ENCODE results near the gene TMEM87B.
"Not testable (repeated sequence)": the region's sequence is repeated elsewhere in the genome, so short reads cannot be mapped to it uniquely, and the experiment has no call there.

Gene TMEM87B

DNA sequence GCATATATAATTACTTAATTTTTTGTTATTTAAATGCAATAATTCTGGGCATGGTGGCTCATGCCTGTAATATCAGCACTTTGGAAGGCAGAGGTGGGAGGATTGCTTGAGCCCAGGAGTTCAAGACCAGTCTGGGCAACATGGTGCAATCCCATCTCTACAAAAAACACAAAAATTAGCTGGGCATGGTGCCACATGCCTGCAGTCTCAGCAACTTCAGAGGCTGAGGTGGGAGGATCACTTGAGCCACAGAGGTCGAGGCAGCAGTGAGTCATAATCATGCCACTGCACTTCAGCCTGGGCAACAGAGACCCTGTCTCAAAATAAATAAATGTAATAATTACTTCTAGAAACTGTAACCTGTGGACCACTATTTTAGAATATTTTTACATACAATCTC lies 21.5 kb upstream of the TMEM87B start:
- DNase-seq (ENCODE audit: low read depth), result no peak

- no peak for DNase-seq (ENCODE audit: low read depth)
These were observed 20.1 kb upstream of the TMEM87B start for GRCh38 chr2:112034924-112035323.

GRCh38 chr2:112035786-112036185 lies 19.3 kb upstream of the TMEM87B start:
- no peak for DNase-seq (ENCODE audit: low read depth)

DNA sequence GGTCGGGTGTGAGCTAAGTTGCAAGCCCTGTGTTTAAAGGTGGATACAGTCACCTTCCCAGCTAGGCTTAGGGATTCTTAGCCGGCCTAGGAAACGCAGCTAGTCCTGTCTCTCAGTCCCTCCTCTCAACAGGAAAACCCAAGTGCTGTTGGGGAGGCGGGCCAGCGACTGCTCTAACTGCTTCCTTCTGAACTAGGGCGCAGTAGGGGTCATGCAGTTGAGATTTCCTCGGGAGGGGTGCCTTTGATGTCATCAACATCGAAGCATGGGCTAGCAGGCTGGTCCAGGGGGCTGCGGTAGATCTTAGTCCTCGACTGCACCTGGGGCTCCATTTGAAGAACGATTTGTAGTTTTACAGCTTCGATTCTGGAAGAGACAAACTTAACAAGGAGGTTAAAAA lies 15.5 kb upstream of the TMEM87B start:
- not testable (repeated sequence) for DNase-seq (ENCODE audit: low read depth)

DNA sequence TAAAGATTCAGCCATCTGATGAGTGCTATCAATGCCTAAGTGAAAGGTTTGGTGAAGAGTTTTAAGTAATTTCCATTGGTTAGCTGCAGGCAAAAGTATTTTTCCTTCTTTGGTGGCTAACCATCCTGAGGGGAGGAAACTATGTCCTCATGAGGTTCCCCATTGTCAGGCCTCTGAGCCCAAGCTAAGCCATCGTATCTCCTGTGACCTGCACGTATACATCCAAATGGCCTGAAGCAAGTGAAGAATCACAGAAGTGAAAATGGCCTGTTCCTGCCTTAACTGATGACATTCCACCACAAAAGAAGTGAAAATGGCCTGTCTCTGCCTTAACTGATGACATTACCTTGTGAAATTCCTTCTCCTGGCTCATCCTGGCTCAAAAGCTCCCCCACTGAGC lies 15.0 kb upstream of the TMEM87B start:
- not testable (repeated sequence) for DNase-seq (ENCODE audit: low read depth)

GRCh38 chr2:112041460-112041859 lies 13.6 kb upstream of the TMEM87B start:
- DNase-seq (ENCODE audit: low read depth), result not testable (repeated sequence)

DNA sequence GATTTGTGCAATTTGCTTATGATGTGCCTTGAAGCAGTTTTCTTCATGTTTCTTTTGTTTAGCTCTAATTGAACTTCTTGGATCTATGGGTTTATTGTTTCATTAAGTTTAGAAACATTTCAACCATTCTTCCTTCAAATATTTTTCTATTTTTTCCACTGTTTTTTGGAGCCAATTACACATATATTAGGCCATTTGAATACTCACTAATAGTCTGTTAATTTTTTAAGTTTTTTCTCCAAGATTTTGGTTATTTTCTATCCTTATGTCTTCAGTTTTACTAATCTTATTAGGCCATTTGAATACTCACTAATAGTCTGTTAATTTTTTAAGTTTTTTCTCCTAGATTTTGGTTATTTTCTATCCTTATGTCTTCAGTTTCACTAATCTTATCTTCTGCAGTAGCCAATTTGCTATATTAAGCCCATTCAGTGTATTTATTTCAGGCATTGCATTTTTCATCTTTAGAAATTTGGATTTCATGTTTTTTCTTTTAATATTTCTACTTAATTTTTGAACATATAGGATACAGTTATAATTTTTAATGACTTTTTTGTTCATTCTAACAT lies 9.5 kb upstream of the TMEM87B start:
- no peak for DNase-seq (ENCODE audit: low read depth)

- DNase-seq (ENCODE audit: low read depth), result no peak
These were observed 8.8 kb upstream of the TMEM87B start for GRCh38 chr2:112046231-112046630.

GRCh38 chr2:112047537-112048235 lies 7.4 kb upstream of the TMEM87B start:
- no peak for DNase-seq (ENCODE audit: low read depth)

DNA sequence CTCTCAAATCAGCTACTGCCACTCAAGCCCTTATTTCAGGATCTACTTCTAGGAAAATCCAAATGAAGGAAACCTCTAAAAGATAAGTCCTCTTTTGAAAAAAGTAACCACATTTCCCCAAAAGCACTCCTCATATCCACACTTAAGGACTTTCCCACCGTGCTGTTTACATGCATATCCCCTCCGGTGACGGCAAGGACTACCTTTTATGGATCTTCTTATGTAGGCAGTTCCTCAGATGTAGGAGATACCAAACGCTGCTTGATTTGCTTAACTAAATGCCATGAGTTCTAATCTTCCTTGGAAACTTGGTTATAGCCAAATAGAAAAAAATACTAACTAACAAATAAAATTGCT lies 6.9 kb upstream of the TMEM87B start:
- DNase-seq (ENCODE audit: low read depth), result no peak

DNA sequence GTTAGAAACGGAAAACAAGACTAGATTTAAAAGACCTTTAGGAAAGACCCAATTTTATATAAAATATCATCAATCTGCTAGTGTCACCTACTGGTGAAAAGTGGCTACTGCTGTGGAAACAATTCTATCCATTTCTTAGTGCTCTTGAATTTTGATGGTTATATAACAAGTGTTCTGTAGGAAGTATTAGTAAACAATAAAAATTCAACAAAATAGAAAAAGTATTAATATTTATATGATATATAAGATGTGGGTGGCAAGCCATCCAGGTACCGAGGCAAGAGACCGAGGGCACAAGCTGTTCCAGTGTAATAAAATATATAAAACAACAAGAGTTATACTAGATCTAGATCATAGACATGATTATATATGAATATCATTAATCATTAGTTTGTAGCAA lies 6.2 kb upstream of the TMEM87B start:
- no peak for DNase-seq (ENCODE audit: low read depth)

DNA sequence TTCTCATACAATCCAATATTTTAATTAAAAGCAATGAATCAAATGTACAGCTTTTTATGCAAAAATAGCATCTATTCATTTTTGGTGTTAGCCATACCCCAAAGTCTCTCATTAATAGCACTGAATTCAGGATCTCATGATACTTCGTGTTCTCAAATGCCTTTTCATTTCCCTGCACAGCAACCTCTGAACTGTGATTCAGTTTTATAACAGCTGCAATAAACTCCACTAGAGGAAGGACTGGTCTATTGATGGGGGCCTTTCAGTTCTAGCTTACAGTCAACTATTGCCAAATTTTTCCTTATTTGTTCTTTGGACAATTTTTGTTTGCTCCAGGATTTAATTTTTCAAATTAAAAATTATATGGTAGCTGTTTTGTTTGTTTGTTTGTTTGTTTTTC lies 4.8 kb upstream of the TMEM87B start:
- no peak for DNase-seq (ENCODE audit: low read depth)

GRCh38 chr2:112053917-112054846 lies 887 bp upstream of the TMEM87B start:
- DNase-seq (ENCODE audit: low read depth), result peak; percentile 95

GRCh38 chr2:112055730-112056625 lies 909 bp downstream of the TMEM87B start:
- DNase-seq (ENCODE audit: low read depth), result peak; percentile 29

GRCh38 chr2:112056626-112056987 lies 1.5 kb downstream of the TMEM87B start:
- no peak for DNase-seq (ENCODE audit: low read depth)

GRCh38 chr2:112059671-112060070 lies 4.6 kb downstream of the TMEM87B start:
- no peak for DNase-seq (ENCODE audit: low read depth)

DNA sequence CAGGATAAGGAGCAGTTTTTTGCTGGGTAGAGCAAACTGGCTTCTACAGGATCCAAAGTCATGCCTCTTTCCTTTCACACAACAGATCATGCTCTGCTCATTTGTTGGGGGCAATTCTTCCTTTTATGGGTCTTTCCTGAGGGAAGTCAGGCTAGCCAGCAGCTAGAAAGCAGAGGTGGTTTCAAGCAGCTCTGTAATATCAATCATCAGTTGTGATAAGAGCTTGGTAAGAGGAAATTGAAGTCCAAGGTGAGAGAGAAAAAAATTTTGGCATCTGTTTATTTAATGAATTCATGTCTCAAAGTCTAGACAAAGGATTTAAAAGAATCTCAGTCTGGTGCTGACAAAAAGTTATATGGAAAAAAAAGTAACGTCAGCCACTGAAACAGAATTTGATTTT lies 6.2 kb downstream of the TMEM87B start:
- no peak for DNase-seq (ENCODE audit: low read depth)

- DNase-seq (ENCODE audit: low read depth), result no peak
These were observed 6.8 kb downstream of the TMEM87B start for GRCh38 chr2:112061840-112062239.

DNA sequence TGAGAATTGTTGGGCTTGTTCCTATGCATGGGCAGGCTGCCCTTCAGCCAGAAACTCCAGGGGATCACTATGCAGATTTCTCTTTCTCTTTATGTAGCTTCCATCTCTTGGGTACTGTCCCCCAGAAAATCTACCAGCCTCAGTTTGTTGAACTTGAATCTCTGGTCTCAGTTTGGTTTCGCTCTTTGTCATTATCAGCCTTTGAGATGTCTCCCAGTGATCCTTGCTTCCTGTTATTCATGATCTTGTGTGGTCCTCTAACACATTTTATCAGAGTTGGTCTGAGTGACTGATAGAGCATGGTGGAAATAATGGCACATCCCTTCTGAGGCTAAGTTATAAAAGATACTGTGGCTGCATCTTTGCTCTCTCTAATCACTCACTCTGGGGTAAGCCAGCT lies 7.8 kb downstream of the TMEM87B start:
- DNase-seq (ENCODE audit: low read depth), result no peak

DNA sequence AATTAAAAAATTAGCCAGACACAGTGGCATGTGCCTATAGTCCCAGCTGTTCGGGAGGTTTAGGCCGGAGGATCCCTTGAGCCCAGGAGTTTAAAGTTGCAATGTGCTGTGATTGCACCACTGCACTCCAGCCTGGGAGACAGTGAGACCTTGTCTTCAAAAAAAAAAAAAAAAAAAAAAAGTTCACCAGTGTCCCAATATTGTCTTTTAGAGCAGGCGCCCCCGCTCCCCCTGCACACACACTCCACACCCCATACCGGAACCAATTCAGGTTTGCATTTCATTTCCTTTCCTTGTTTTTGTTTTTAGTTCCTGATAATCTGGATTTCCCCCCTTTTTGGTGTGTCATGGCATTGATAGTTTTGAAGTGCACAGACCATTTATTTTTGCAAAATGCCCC lies 10.4 kb downstream of the TMEM87B start:
- DNase-seq (ENCODE audit: low read depth), result no peak

GRCh38 chr2:112065966-112066365 lies 10.9 kb downstream of the TMEM87B start:
- DNase-seq (ENCODE audit: low read depth), result no peak

- not testable (repeated sequence) for DNase-seq (ENCODE audit: low read depth)
These were observed 14.7 kb downstream of the TMEM87B start for GRCh38 chr2:112069794-112070193.

Data from T-helper 22 cell (primary cell).